CD14-positive monocyte (primary cell): ENCODE data around the gene TAF1B. TPM values are rescaled to one million over a fixed set of nuclear protein-coding genes. Genes with fewer than 3 reads are reported as not detected.
A peak's percentile ranks its signal among the peaks of the same experiment; 100 is the strongest.

Source experiments
- DNase-seq, 3 donors: peaks; one replicate each; pipeline ENCODE4 v3.0.0-alpha.2; 2011 to 2022
- H2AFZ ChIP-seq: 2 replicates; pipeline ENCODE4 v1.6.0; 2012; ENCODE audit warnings: mild to moderate bottlenecking, low read depth, low read length, inconsistent platforms; ENCODE audit not compliant: insufficient read depth, poor library complexity, severe bottlenecking
- H3K27ac ChIP-seq, 2 donors: 1 replicate in 1 of 2; 2 replicates in 1 of 2; pipeline ENCODE4 v1.5.1; 2012 to 2013; ENCODE audit warnings: low read length in 2 of 2, control low read depth in 1 of 2, inconsistent platforms in 1 of 2, low read depth in 1 of 2, mild to moderate bottlenecking in 1 of 2
- H3K27me3 ChIP-seq, 2 donors: one replicate each; pipeline versions ENCODE4 v1.6.0 to v1.6.1; 2011 to 2013; ENCODE audit warnings: low read length in 2 of 2; ENCODE audit not compliant: control insufficient read depth in 2 of 2, insufficient read depth in 2 of 2
- H3K36me3 ChIP-seq, 2 donors: replicated peaks in 1 of 2; 1 replicate in 1 of 2; 2 replicates in 1 of 2; pipeline versions ENCODE4 v1.5.1 to v1.6.1; 2012 to 2013; ENCODE audit warnings: low read length in 2 of 2, control low read depth in 1 of 2, inconsistent platforms in 1 of 2, mild to moderate bottlenecking in 1 of 2; ENCODE audit not compliant: insufficient read depth in 2 of 2, control insufficient read depth in 1 of 2
- H3K4me1 ChIP-seq, 2 donors: 1 replicate in 1 of 2; 2 replicates in 1 of 2; pipeline versions ENCODE4 v1.5.1 to v1.6.1; 2012 to 2013; ENCODE audit warnings: low read length in 2 of 2, control low read depth in 1 of 2, inconsistent platforms in 1 of 2, mild to moderate bottlenecking in 1 of 2, moderate library complexity in 1 of 2; ENCODE audit not compliant: insufficient read depth in 2 of 2, control insufficient read depth in 1 of 2
- H3K4me2 ChIP-seq: replicated peaks from 2 replicates; pipeline ENCODE3; 2012; ENCODE audit warnings: low read length, moderate library complexity, mild to moderate bottlenecking; ENCODE audit not compliant: poor library complexity, severe bottlenecking; ENCODE audit errors: extremely low read depth
- H3K4me3 ChIP-seq, 3 experiments: fragments of 200-600 bp in 1 of 3; sonication (generic) in 1 of 3; replicated peaks in 1 of 3; 1 replicate in 2 of 3; 2 replicates in 1 of 3; pipeline ENCODE4 v1.5.1; 2011 to 2013; ENCODE audit warnings: low read length in 3 of 3, mild to moderate bottlenecking in 3 of 3, control low read depth in 2 of 3, low read depth in 2 of 3, inconsistent platforms in 1 of 3, moderate library complexity in 1 of 3
- H3K79me2 ChIP-seq: 2 replicates; pipeline ENCODE4 v1.6.0; 2012; ENCODE audit warnings: mild to moderate bottlenecking, control low read depth, inconsistent platforms, low read length, moderate library complexity; ENCODE audit not compliant: insufficient read depth
- H3K9ac ChIP-seq: 2 replicates; pipeline ENCODE4 v1.6.0; 2017; ENCODE audit warnings: low read length, mild to moderate bottlenecking; ENCODE audit not compliant: insufficient read depth, poor library complexity, severe bottlenecking
- H3K9me3 ChIP-seq, 2 donors: replicated peaks in 1 of 2; 1 replicate in 1 of 2; 2 replicates in 1 of 2; pipeline versions ENCODE4 v1.5.1 to v1.6.1; 2012 to 2013; ENCODE audit warnings: low read length in 2 of 2, control low read depth in 1 of 2; ENCODE audit not compliant: control insufficient read depth in 1 of 2, insufficient read depth in 1 of 2
- H4K20me1 ChIP-seq: 2 replicates; pipeline ENCODE4 v1.6.0; 2012; ENCODE audit warnings: mild to moderate bottlenecking, low read length, control low read depth, moderate library complexity; ENCODE audit not compliant: insufficient read depth
- H3K27ac Mint-ChIP-seq, 7 donors: one replicate each; pipeline ENCODE4 v1.8.0; 2020; ENCODE audit warnings: mild to moderate bottlenecking in 7 of 7, mixed read lengths in 7 of 7, moderate library complexity in 6 of 7, inconsistent platforms in 2 of 7
- H3K27me3 Mint-ChIP-seq, 3 donors: one replicate each; pipeline ENCODE4 v1.8.0; 2021 to 2022; ENCODE audit warnings: low read depth in 3 of 3, mild to moderate bottlenecking in 3 of 3, mixed read lengths in 3 of 3, moderate library complexity in 3 of 3, inconsistent platforms in 1 of 3
- H3K36me3 Mint-ChIP-seq, 2 donors: one replicate each; pipeline ENCODE4 v1.8.0; 2020; ENCODE audit warnings: mixed read lengths in 2 of 2, inconsistent platforms in 1 of 2, mild to moderate bottlenecking in 1 of 2
- H3K4me1 Mint-ChIP-seq: one replicate; pipeline ENCODE4 v1.8.0; 2020; ENCODE audit warnings: mild to moderate bottlenecking, mixed read lengths
- H3K4me3 Mint-ChIP-seq, 2 donors: one replicate each; pipeline ENCODE4 v1.8.0; 2020; ENCODE audit warnings: mild to moderate bottlenecking in 2 of 2, mixed read lengths in 2 of 2, moderate library complexity in 1 of 2
- H3K9me3 Mint-ChIP-seq, 7 donors: one replicate each; pipeline ENCODE4 v1.8.0; 2020 to 2022; ENCODE audit warnings: mixed read lengths in 7 of 7, mild to moderate bottlenecking in 6 of 7, moderate library complexity in 6 of 7, inconsistent platforms in 2 of 7
- WGBS: methylation state at CpG from one replicate; pipeline ENCODE4 v1.1.5; 2013; ENCODE audit warnings: missing lambda C conversion rate; ENCODE audit not compliant: insufficient coverage; 5-methylcytosine and 5-hydroxymethylcytosine counted together
- intact Hi-C, 2 donors: fragments of 100-400 bp; cut with micrococcal nuclease; formaldehyde crosslinking; loops; one replicate each; pipeline versions ENCODE4 v1.15.0 to v1.15.1; 2023
- polyA plus RNA-seq, 3 donors: library from polyadenylated mRNA; depleted of rRNA in 1 of 3; unstranded in 2 of 3; stranded (reverse) in 1 of 3; fragments of 300-500 nt in 2 of 3; fragments of >200 nt in 1 of 3; fragmentation: Illumina TruSeq in 2 of 3; gene quantifications; 1 replicate in 2 of 3; 2 replicates in 1 of 3; pipeline ENCODE4 v1.2.3, GENCODE V29; 2012 to 2021
- TF ChIP-seq, protein P1 (sequence below): fragments of 200-600 bp; IDR thresholded peaks from one replicate; pipeline ENCODE4 v1.8.0; 2022; ENCODE audit warnings: antibody characterized with exemption, mild to moderate bottlenecking

The TAF1B gene
- polyA plus RNA-seq, 3 donors = 6.0 to 8.4 (median 7.2) TPM

DNA sequence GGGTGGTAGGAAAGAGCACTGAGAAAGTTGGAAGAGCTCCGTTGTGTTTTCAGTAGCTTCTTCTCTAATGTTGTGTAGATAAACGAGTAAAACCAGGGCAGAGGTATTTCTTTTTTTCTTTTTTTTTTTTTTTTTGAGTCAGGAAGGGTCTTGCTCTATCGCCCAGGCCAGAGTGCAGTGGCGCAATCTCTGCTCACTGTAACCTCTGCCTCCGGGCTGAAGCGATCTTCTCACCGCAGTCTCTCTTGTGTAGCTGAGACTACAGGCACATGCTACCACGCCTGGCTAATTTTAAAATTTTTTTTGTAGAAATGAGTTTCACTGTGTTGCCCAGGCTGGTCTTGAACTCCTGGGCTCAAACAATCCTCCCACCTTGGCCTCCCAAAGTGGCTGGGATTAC, 114.8 kb downstream of the TAF1B start:
- no peaks in the 10 kb centered on the region for H3K9me3 ChIP-seq
- WGBS = 91% methylated on average over 6 of the region's 8 CpGs
- H3K4me3 Mint-ChIP-seq = peak overlapping the region in 1 of 2 donors; percentile 43

DNA sequence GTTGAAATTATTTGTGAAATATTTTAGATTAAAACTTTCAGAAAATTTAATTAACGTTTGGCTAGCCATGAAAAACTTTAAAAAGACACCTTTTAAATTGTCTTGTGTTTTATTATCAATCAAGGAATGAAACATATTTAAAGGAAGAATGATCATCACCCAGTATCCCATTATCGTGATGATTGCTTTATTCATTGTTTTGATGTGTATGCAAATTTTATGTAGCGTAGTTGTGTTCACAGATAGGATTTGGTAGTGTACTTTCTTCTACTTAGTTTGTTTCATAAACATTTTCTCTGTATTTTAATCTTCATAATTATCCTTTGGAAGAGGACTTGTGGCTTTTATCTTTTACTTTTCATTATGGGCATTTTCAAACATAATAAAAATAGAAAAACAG, 116.0 kb downstream of the TAF1B start:
- no peak overlapping the region for H3K4me3 Mint-ChIP-seq
- H3K9me3 Mint-ChIP-seq = no peaks in the 10 kb centered on the region
- no peak overlapping the region for H2AFZ ChIP-seq
- no peak for DNase-seq
- peaks cover 13 to 27% of the 10 kb centered on the region in 2 donors for H3K27me3 ChIP-seq
- no CpG with 5 or more reads among the region's 3 CpGs for WGBS
- H3K4me1 Mint-ChIP-seq = no peaks in the 10 kb centered on the region
- H3K9ac ChIP-seq = no peak overlapping the region
- H3K79me2 ChIP-seq = no peaks in the 10 kb centered on the region
- H3K27ac ChIP-seq = no peak overlapping the region
- TF ChIP-seq, protein P1, sequence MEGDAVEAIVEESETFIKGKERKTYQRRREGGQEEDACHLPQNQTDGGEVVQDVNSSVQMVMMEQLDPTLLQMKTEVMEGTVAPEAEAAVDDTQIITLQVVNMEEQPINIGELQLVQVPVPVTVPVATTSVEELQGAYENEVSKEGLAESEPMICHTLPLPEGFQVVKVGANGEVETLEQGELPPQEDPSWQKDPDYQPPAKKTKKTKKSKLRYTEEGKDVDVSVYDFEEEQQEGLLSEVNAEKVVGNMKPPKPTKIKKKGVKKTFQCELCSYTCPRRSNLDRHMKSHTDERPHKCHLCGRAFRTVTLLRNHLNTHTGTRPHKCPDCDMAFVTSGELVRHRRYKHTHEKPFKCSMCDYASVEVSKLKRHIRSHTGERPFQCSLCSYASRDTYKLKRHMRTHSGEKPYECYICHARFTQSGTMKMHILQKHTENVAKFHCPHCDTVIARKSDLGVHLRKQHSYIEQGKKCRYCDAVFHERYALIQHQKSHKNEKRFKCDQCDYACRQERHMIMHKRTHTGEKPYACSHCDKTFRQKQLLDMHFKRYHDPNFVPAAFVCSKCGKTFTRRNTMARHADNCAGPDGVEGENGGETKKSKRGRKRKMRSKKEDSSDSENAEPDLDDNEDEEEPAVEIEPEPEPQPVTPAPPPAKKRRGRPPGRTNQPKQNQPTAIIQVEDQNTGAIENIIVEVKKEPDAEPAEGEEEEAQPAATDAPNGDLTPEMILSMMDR = no peak
- intact Hi-C loops = loop anchor here (10.0 kb wide), 1 partner anchor 486 kb away; the partner anchor contains the start of gene ODC1 (in 2 of the 2)
- no peaks in the 10 kb centered on the region for H3K9me3 ChIP-seq
- H3K4me2 ChIP-seq = no peak overlapping the region
- no peaks in the 10 kb centered on the region for H3K36me3 Mint-ChIP-seq
- H3K4me3 ChIP-seq = no peak overlapping the region
- H3K36me3 ChIP-seq = no peaks in the 10 kb centered on the region
- H3K4me1 ChIP-seq = no peaks in the 10 kb centered on the region
- H3K27me3 Mint-ChIP-seq = peaks cover 19 to 43% (median 19%) of the 10 kb centered on the region in 3 donors
- H4K20me1 ChIP-seq = no peaks in the 10 kb centered on the region
- no peak overlapping the region for H3K27ac Mint-ChIP-seq

More for the DNA sequence above, 114.8 kb downstream of the TAF1B start:
- Histone ChIP-seq H3K79me2 (no peaks in the 10 kb centered on the region), H3K36me3 (no peaks in the 10 kb centered on the region), H2AFZ (no peak overlapping the region), H3K4me2 (no peak overlapping the region), H4K20me1 (no peaks in the 10 kb centered on the region), H3K27me3 (peaks cover 24 to 39% of the 10 kb centered on the region in 2 donors), H3K9ac (no peak overlapping the region), H3K27ac (no peak overlapping the region), H3K4me1 (no peaks in the 10 kb centered on the region), H3K4me3 (no peak overlapping the region)
- Mint-ChIP-seq H3K27me3 (peaks cover 30 to 55% (median 31%) of the 10 kb centered on the region in 3 donors), H3K36me3 (no peaks in the 10 kb centered on the region), H3K9me3 (peaks cover 0 to 2% (median 0%) of the 10 kb centered on the region in 7 donors), H3K4me1 (peaks cover under 1% of the 10 kb centered on the region), H3K27ac (no peak overlapping the region)
- intact Hi-C loops = loop anchor here (10.0 kb wide), 1 partner anchor 487 kb away; the partner anchor contains the start of gene ODC1 (in 2 of the 2)
- TF ChIP-seq, protein P1 = no peak
- no peak for DNase-seq
